ENCODE data around the gene PRDM10.

Gene PRDM10

DNA sequence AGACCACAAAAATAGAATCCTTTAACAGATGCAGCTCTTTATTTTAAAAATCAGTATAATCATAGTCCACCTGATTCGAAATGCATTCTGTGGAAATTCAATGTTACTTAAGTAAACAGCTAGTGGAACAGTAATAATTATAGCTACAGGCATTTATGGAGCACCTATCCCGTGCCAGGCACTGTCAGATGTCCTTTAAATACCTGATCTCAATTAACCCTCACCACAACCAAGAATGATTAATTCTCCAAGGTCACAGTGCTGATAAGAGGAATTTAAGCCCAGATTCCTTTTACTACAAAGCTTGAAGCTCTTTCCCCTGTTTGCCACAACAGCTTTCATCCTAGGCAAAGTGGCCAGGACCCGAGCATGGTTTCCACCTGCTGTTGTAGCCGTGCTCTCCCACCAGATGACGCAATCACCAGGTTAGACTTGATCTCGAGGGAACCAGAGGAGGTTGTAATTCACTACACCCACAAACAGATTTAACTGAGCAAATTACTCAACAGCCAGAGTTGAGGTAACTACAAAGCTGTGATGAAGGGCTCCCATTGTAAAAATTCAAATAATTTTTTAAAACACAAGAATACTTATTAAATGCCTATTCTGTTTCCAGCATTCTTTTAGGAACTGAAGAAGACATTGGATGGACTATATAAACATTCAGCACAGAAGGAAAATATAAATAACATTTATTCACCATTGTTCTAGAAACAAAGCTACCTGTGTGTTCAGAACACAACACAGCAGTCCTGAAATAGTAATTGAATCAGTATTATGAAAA is 10.3 kb downstream of the PRDM10 start:
- Histone ChIP-seq H2AFZ (ENCODE audit: low read depth, low read length) (no peak overlapping the region), H3K27ac (ENCODE audit: low read length) (no peak overlapping the region), H4K20me1 (ENCODE audit: insufficient read depth, low read length) (no peaks in the 10 kb centered on the region), H3K79me2 (ENCODE audit: insufficient read depth, low read length) (peaks cover 11% of the 10 kb centered on the region), H3K9ac (ENCODE audit: low read depth, low read length) (no peak overlapping the region), H3K4me2 (ENCODE audit: insufficient read depth, low read length) (no peak overlapping the region), H3K27me3 (ENCODE audit: insufficient read depth, low read length, poor library complexity) (no peaks in the 10 kb centered on the region), H3K9me3 (ENCODE audit: insufficient read depth, low read length, severe bottlenecking) (no peaks in the 10 kb centered on the region), H3K36me3 (ENCODE audit: insufficient read depth, low read length) (0 out of 2 replicates have a peak, but pooled peaks cover 3% of the 10 kb centered on the region), H3K4me3 (ENCODE audit: low read depth in 1 of 2, low read length in 2 of 2) (no peak overlapping the region), H3K4me1 (ENCODE audit: insufficient read depth, low read length) (no peaks in the 10 kb centered on the region)
- no peak for TF ChIP-seq EZH2 (IDR thresholded peaks at IDR 0.05; ENCODE audit: borderline replicate concordance, low read depth, low read length, severe bottlenecking)
- peak; percentile 26 for TF ChIP-seq CTCF (IDR thresholded peaks at IDR 0.05; ENCODE audit: borderline replicate concordance, extremely low read depth, low read length, poor library complexity, severe bottlenecking)
- ATAC-seq (ENCODE audit: insufficient read depth, low read depth) (peak; percentile 67), DNase-seq (peak; percentile 39)

DNA sequence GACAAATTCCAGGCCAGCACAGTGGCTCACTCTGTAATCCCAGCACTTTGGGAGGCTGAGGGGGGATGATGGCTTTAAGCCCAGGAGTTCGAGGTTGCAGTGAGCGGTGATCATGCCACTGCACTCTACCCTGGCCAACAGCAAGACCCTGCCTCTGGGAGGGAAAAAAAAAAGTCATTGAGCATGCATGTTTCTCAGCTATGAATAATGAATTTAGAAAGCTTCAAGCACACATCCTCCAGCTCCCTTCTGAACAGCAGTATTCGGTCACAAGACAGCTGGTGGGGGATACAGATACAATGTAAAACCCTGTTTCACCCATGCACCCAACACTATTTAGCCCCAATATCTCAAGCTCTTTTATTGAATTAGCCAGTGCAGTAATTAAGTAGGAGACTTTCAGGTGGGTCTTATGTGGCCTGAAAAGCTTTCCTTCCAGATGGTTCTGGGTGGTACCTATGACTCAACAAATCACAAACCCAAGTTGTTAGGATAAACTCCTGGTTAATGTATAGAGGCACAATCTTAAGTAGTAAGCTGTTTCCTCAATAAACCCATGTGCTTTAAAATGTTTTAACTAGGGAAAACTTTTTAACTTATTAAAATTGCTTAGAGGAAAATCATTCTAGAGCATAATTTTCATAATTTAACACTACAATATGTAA is 13.4 kb downstream of the PRDM10 start:
- H3K9ac ChIP-seq (ENCODE audit: low read depth, low read length) = no peak overlapping the region
- DNase-seq (no peak), ATAC-seq (ENCODE audit: insufficient read depth, low read depth) (no peak; the same call in 2 of the 3 replicates)
- H2AFZ ChIP-seq (ENCODE audit: low read depth, low read length) = no peak overlapping the region
- H3K4me3 ChIP-seq (ENCODE audit: low read depth in 1 of 2, low read length in 2 of 2) = no peak overlapping the region
- H3K27me3 ChIP-seq (ENCODE audit: insufficient read depth, low read length, poor library complexity) = no peaks in the 10 kb centered on the region
- no peaks in the 10 kb centered on the region for H3K36me3 ChIP-seq (ENCODE audit: insufficient read depth, low read length)
- no peak overlapping the region for H3K27ac ChIP-seq (ENCODE audit: low read length)
- TF ChIP-seq EZH2 (IDR thresholded peaks at IDR 0.05; ENCODE audit: borderline replicate concordance, low read depth, low read length, severe bottlenecking) (no peak), CTCF (IDR thresholded peaks at IDR 0.05; ENCODE audit: borderline replicate concordance, extremely low read depth, low read length, poor library complexity, severe bottlenecking) (no peak)
- no peaks in the 10 kb centered on the region for H4K20me1 ChIP-seq (ENCODE audit: insufficient read depth, low read length)
- H3K9me3 ChIP-seq (ENCODE audit: insufficient read depth, low read length, severe bottlenecking) = no peaks in the 10 kb centered on the region
- H3K79me2 ChIP-seq (ENCODE audit: insufficient read depth, low read length) = 0 out of 2 replicates have a peak, but pooled peaks cover 1% of the 10 kb centered on the region
- no peak overlapping the region for H3K4me2 ChIP-seq (ENCODE audit: insufficient read depth, low read length)
- no peaks in the 10 kb centered on the region for H3K4me1 ChIP-seq (ENCODE audit: insufficient read depth, low read length)

- no peaks in the 10 kb centered on the region for H3K36me3 ChIP-seq (ENCODE audit: insufficient read depth, low read length)
- H3K9ac ChIP-seq (ENCODE audit: low read depth, low read length) = no peak overlapping the region
- H3K79me2 ChIP-seq (ENCODE audit: insufficient read depth, low read length) = 0 out of 2 replicates have a peak, but pooled peaks cover 5% of the 10 kb centered on the region
- no peaks in the 10 kb centered on the region for H4K20me1 ChIP-seq (ENCODE audit: insufficient read depth, low read length)
- no peak for DNase-seq
- TF ChIP-seq CTCF (IDR thresholded peaks at IDR 0.05; ENCODE audit: borderline replicate concordance, extremely low read depth, low read length, poor library complexity, severe bottlenecking) = no peak
- no peak for TF ChIP-seq EZH2 (IDR thresholded peaks at IDR 0.05; ENCODE audit: borderline replicate concordance, low read depth, low read length, severe bottlenecking)
- no peak overlapping the region for H2AFZ ChIP-seq (ENCODE audit: low read depth, low read length)
- no peaks in the 10 kb centered on the region for H3K27me3 ChIP-seq (ENCODE audit: insufficient read depth, low read length, poor library complexity)
- H3K27ac ChIP-seq (ENCODE audit: low read length) = no peak overlapping the region
- H3K4me1 ChIP-seq (ENCODE audit: insufficient read depth, low read length) = no peaks in the 10 kb centered on the region
- ATAC-seq (ENCODE audit: insufficient read depth, low read depth) = no peak
- no peak overlapping the region for H3K4me3 ChIP-seq (ENCODE audit: low read depth in 1 of 2, low read length in 2 of 2)
- no peak overlapping the region for H3K4me2 ChIP-seq (ENCODE audit: insufficient read depth, low read length)
- no peaks in the 10 kb centered on the region for H3K9me3 ChIP-seq (ENCODE audit: insufficient read depth, low read length, severe bottlenecking)
These were observed 14.7 kb downstream of the PRDM10 start for GRCh38 chr11:129987950-129988349.
